Measurements from ENCODE around the gene HERC3.

HERC3 gene

GRCh38 chr4:88737307-88737941 is 145.1 kb downstream of the HERC3 start:
- Histone ChIP-seq H3K27ac (ENCODE audit: low read depth, low read length) (peak overlapping the region; percentile 53), H3K4me1 (ENCODE audit: control insufficient read depth in 5 of 5, insufficient read depth in 5 of 5, low read length in 5 of 5) (peaks cover 0 to 56% (median 24%) of the 10 kb centered on the region in 5 donors), H3K4me3 (ENCODE audit: low read depth in 1 of 5, low read length in 5 of 5) (no peak overlapping the region), H3K36me3 (ENCODE audit: control insufficient read depth in 5 of 5, insufficient read depth in 5 of 5, low read length in 5 of 5) (peaks cover 34 to 85% (median 56%) of the 10 kb centered on the region in 5 donors), H3K9ac (ENCODE audit: low read length in 5 of 5) (peak overlapping the region in 1 of 5 donors; percentile 6), H3K27me3 (ENCODE audit: control insufficient read depth in 5 of 5, insufficient read depth in 4 of 5, low read length in 5 of 5) (no peaks in the 10 kb centered on the region), H3K9me3 (ENCODE audit: control insufficient read depth in 5 of 5, low read length in 5 of 5) (no peaks in the 10 kb centered on the region)

GRCh38 chr4:88738180-88738579 is 145.9 kb downstream of the HERC3 start:
- H3K27me3 ChIP-seq (ENCODE audit: control insufficient read depth in 5 of 5, insufficient read depth in 4 of 5, low read length in 5 of 5): no peaks in the 10 kb centered on the region
- H3K9ac ChIP-seq (ENCODE audit: low read length in 5 of 5): no peak overlapping the region
- no peak overlapping the region for H3K4me3 ChIP-seq (ENCODE audit: low read depth in 1 of 5, low read length in 5 of 5)
- peaks cover 41 to 87% (median 56%) of the 10 kb centered on the region in 5 donors for H3K36me3 ChIP-seq (ENCODE audit: control insufficient read depth in 5 of 5, insufficient read depth in 5 of 5, low read length in 5 of 5)
- no peaks in the 10 kb centered on the region for H3K9me3 ChIP-seq (ENCODE audit: control insufficient read depth in 5 of 5, low read length in 5 of 5)
- peak overlapping the region; percentile 53 for H3K27ac ChIP-seq (ENCODE audit: low read depth, low read length)
- peaks cover 0 to 49% (median 24%) of the 10 kb centered on the region in 5 donors for H3K4me1 ChIP-seq (ENCODE audit: control insufficient read depth in 5 of 5, insufficient read depth in 5 of 5, low read length in 5 of 5)

DNA sequence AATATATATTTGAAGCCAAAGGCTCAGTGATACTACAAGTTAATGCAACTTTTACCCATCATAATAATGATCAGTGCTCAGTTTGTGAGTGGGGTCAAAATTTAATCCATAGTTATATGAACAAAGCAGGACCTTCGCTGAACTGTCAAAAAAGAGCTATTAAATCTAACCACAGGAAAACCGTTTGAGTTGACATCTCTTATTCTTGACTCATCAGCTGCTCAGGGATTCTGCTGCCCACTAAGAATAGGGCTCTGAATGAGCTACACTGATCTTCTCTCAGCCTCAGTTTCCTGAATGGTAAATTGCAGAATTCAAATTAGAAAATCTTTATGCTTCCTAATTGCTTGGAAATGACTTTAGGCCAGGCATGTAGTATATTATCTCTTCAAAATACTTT is 150.3 kb downstream of the HERC3 start:
- Histone ChIP-seq H3K27me3 (ENCODE audit: control insufficient read depth in 5 of 5, insufficient read depth in 4 of 5, low read length in 5 of 5) (no peaks in the 10 kb centered on the region), H3K9ac (ENCODE audit: low read length in 5 of 5) (no peak overlapping the region), H3K36me3 (ENCODE audit: control insufficient read depth in 5 of 5, insufficient read depth in 5 of 5, low read length in 5 of 5) (peaks cover 67 to 96% (median 75%) of the 10 kb centered on the region in 5 donors), H3K9me3 (ENCODE audit: control insufficient read depth in 5 of 5, low read length in 5 of 5) (no peaks in the 10 kb centered on the region), H3K4me3 (ENCODE audit: low read depth in 1 of 5, low read length in 5 of 5) (no peak overlapping the region), H3K4me1 (ENCODE audit: control insufficient read depth in 5 of 5, insufficient read depth in 5 of 5, low read length in 5 of 5) (peaks cover 3 to 34% (median 34%) of the 10 kb centered on the region in 5 donors), H3K27ac (ENCODE audit: low read depth, low read length) (no peak overlapping the region)

DNA sequence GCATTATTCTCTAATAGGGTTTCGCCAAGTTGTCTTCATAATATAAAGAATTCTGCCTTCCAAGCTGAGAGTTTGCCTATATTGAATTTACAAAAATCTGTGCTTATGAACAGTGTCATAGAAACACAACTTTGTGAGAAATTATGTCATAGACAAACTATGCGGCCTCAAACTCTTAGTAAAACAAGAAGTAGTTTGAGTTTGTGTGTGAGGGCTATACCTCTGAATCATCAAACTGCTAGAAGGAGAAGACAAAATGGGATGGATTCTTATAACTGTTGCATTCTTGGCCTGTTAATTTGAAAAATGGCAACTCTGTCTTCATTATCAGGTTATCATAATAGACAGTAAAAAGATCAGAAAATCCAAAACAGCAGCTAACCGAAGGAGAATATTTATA is 151.4 kb downstream of the HERC3 start:
- peaks cover 71 to 95% (median 73%) of the 10 kb centered on the region in 5 donors for H3K36me3 ChIP-seq (ENCODE audit: control insufficient read depth in 5 of 5, insufficient read depth in 5 of 5, low read length in 5 of 5)
- no peak overlapping the region for H3K4me3 ChIP-seq (ENCODE audit: low read depth in 1 of 5, low read length in 5 of 5)
- no peaks in the 10 kb centered on the region for H3K27me3 ChIP-seq (ENCODE audit: control insufficient read depth in 5 of 5, insufficient read depth in 4 of 5, low read length in 5 of 5)
- no peak overlapping the region for H3K9ac ChIP-seq (ENCODE audit: low read length in 5 of 5)
- H3K27ac ChIP-seq (ENCODE audit: low read depth, low read length): peak overlapping the region; percentile 3
- H3K9me3 ChIP-seq (ENCODE audit: control insufficient read depth in 5 of 5, low read length in 5 of 5): no peaks in the 10 kb centered on the region
- peaks cover 3 to 26% (median 22%) of the 10 kb centered on the region in 5 donors for H3K4me1 ChIP-seq (ENCODE audit: control insufficient read depth in 5 of 5, insufficient read depth in 5 of 5, low read length in 5 of 5)

- Histone ChIP-seq H3K27me3 (ENCODE audit: control insufficient read depth in 5 of 5, insufficient read depth in 4 of 5, low read length in 5 of 5) (no peaks in the 10 kb centered on the region), H3K27ac (ENCODE audit: low read depth, low read length) (peak overlapping the region; percentile 79), H3K4me1 (ENCODE audit: control insufficient read depth in 5 of 5, insufficient read depth in 5 of 5, low read length in 5 of 5) (peaks cover 3 to 26% (median 21%) of the 10 kb centered on the region in 5 donors), H3K4me3 (ENCODE audit: low read depth in 1 of 5, low read length in 5 of 5) (no peak overlapping the region), H3K9me3 (ENCODE audit: control insufficient read depth in 5 of 5, low read length in 5 of 5) (no peaks in the 10 kb centered on the region), H3K9ac (ENCODE audit: low read length in 5 of 5) (no peak overlapping the region), H3K36me3 (ENCODE audit: control insufficient read depth in 5 of 5, insufficient read depth in 5 of 5, low read length in 5 of 5) (peaks cover 74 to 98% (median 79%) of the 10 kb centered on the region in 5 donors)
Measured at GRCh38 chr4:88744609-88745008, 152.3 kb downstream of the HERC3 start.

DNA sequence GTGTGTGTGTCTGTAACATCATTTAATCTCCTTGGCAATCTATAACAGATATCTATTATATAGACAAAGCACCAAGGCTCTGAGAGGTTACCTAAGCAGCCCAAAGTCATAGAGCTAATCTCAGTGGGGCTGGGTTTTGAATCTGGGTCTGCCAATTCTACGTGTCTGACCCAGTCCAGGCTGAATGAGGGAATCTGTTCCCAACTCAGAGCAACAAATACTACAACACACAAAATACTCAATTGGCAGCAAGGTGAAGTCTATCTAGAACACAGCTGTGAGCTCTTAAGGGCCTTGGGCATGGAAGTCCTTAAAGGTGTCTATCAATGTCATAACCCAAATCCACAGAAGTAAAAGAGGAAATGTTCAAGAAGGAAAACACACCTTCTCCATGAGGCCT is 152.9 kb downstream of the HERC3 start:
- peaks cover 75 to 98% (median 81%) of the 10 kb centered on the region in 5 donors for H3K36me3 ChIP-seq (ENCODE audit: control insufficient read depth in 5 of 5, insufficient read depth in 5 of 5, low read length in 5 of 5)

DNA sequence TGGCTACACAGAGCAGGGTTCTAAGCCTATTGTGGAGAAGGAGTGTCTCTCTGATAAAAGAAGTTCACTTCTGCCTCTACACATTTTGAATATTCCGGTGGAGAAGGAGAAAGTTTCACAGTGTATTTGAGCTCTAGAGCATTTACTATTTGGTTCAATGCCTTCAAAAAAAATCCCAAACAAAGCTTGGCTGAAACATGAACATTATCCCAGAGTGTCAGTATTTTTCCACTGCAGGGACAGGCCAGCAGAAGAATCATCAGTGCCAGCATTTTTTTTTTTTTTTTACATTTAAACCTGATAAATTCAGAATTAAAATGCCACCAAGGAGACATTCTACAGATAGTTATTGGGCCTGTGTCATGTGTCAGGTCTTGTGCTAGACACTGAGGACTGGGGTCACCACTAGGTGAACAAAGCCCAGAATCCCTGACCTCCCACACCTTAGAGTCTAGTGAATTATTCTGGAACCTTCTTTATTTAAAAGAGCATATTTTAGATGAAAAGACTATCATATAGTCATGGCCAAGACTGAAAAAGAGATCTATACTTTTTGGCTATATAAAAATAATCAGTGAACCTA is 153.4 kb downstream of the HERC3 start:
- Histone ChIP-seq H3K36me3 (ENCODE audit: control insufficient read depth in 5 of 5, insufficient read depth in 5 of 5, low read length in 5 of 5) (peaks cover 75 to 98% (median 81%) of the 10 kb centered on the region in 5 donors), H3K9ac (ENCODE audit: low read length in 5 of 5) (no peak overlapping the region), H3K27ac (ENCODE audit: low read depth, low read length) (peak overlapping the region; percentile 79)

More for the DNA sequence above, 152.9 kb downstream of the HERC3 start:
- Histone ChIP-seq H3K4me3 (ENCODE audit: low read depth in 1 of 5, low read length in 5 of 5) (no peak overlapping the region), H3K9ac (ENCODE audit: low read length in 5 of 5) (no peak overlapping the region), H3K27me3 (ENCODE audit: control insufficient read depth in 5 of 5, insufficient read depth in 4 of 5, low read length in 5 of 5) (no peaks in the 10 kb centered on the region), H3K4me1 (ENCODE audit: control insufficient read depth in 5 of 5, insufficient read depth in 5 of 5, low read length in 5 of 5) (peaks cover 3 to 24% (median 19%) of the 10 kb centered on the region in 5 donors), H3K27ac (ENCODE audit: low read depth, low read length) (peak overlapping the region; percentile 79), H3K9me3 (ENCODE audit: control insufficient read depth in 5 of 5, low read length in 5 of 5) (no peaks in the 10 kb centered on the region)

DNA sequence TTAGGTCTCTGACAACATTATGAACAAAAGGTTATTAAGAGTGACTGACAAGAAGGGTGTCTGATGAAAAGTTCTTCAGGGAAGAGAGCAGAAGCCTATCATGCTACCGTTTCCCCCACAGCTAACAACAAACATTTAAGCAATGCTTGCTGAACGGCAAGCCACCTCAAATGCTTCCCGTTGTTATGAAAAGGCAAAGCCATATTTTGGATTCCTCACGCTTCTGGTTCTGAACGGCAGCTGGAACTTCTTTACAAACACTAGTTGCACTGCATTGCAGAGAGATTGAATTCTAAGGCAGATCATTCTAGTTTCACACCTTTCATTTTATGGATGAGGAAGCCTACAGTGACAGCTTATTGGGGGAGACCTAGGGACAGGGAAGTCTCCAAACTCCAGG is 153.9 kb downstream of the HERC3 start:
- no peaks in the 10 kb centered on the region for H3K9me3 ChIP-seq (ENCODE audit: control insufficient read depth in 5 of 5, low read length in 5 of 5)
- peak overlapping the region; percentile 79 for H3K27ac ChIP-seq (ENCODE audit: low read depth, low read length)
- peaks cover 3 to 24% (median 17%) of the 10 kb centered on the region in 5 donors for H3K4me1 ChIP-seq (ENCODE audit: control insufficient read depth in 5 of 5, insufficient read depth in 5 of 5, low read length in 5 of 5)
- peak overlapping the region in 1 of 5 donors; percentile 28 for H3K9ac ChIP-seq (ENCODE audit: low read length in 5 of 5)
- H3K4me3 ChIP-seq (ENCODE audit: low read depth in 1 of 5, low read length in 5 of 5): no peak overlapping the region
- H3K27me3 ChIP-seq (ENCODE audit: control insufficient read depth in 5 of 5, insufficient read depth in 4 of 5, low read length in 5 of 5): no peaks in the 10 kb centered on the region
- H3K36me3 ChIP-seq (ENCODE audit: control insufficient read depth in 5 of 5, insufficient read depth in 5 of 5, low read length in 5 of 5): peaks cover 71 to 97% (median 79%) of the 10 kb centered on the region in 5 donors

More for the DNA sequence above, 153.4 kb downstream of the HERC3 start:
- Histone ChIP-seq H3K4me3 (ENCODE audit: low read depth in 1 of 5, low read length in 5 of 5) (no peak overlapping the region), H3K9me3 (ENCODE audit: control insufficient read depth in 5 of 5, low read length in 5 of 5) (no peaks in the 10 kb centered on the region), H3K4me1 (ENCODE audit: control insufficient read depth in 5 of 5, insufficient read depth in 5 of 5, low read length in 5 of 5) (peaks cover 3 to 24% (median 17%) of the 10 kb centered on the region in 5 donors), H3K27me3 (ENCODE audit: control insufficient read depth in 5 of 5, insufficient read depth in 4 of 5, low read length in 5 of 5) (no peaks in the 10 kb centered on the region)

- peaks cover 67 to 97% (median 74%) of the 10 kb centered on the region in 5 donors for H3K36me3 ChIP-seq (ENCODE audit: control insufficient read depth in 5 of 5, insufficient read depth in 5 of 5, low read length in 5 of 5)
- no peaks in the 10 kb centered on the region for H3K9me3 ChIP-seq (ENCODE audit: control insufficient read depth in 5 of 5, low read length in 5 of 5)
- H3K4me1 ChIP-seq (ENCODE audit: control insufficient read depth in 5 of 5, insufficient read depth in 5 of 5, low read length in 5 of 5): peaks cover 3 to 30% (median 25%) of the 10 kb centered on the region in 5 donors
- no peaks in the 10 kb centered on the region for H3K27me3 ChIP-seq (ENCODE audit: control insufficient read depth in 5 of 5, insufficient read depth in 4 of 5, low read length in 5 of 5)
- H3K4me3 ChIP-seq (ENCODE audit: low read depth in 1 of 5, low read length in 5 of 5): no peak overlapping the region
- H3K27ac ChIP-seq (ENCODE audit: low read depth, low read length): no peak overlapping the region
- no peak overlapping the region for H3K9ac ChIP-seq (ENCODE audit: low read length in 5 of 5)
Measured at GRCh38 chr4:88747351-88747750, 155.1 kb downstream of the HERC3 start.

- Histone ChIP-seq H3K27ac (ENCODE audit: low read depth, low read length) (no peak overlapping the region), H3K27me3 (ENCODE audit: control insufficient read depth in 5 of 5, insufficient read depth in 4 of 5, low read length in 5 of 5) (no peaks in the 10 kb centered on the region), H3K9ac (ENCODE audit: low read length in 5 of 5) (no peak overlapping the region), H3K4me1 (ENCODE audit: control insufficient read depth in 5 of 5, insufficient read depth in 5 of 5, low read length in 5 of 5) (peaks cover 3 to 49% (median 37%) of the 10 kb centered on the region in 5 donors), H3K36me3 (ENCODE audit: control insufficient read depth in 5 of 5, insufficient read depth in 5 of 5, low read length in 5 of 5) (peaks cover 50 to 91% (median 60%) of the 10 kb centered on the region in 5 donors), H3K9me3 (ENCODE audit: control insufficient read depth in 5 of 5, low read length in 5 of 5) (no peaks in the 10 kb centered on the region), H3K4me3 (ENCODE audit: low read depth in 1 of 5, low read length in 5 of 5) (no peak overlapping the region)
Measured at GRCh38 chr4:88750369-88750768, 158.1 kb downstream of the HERC3 start.
